Measurements from ENCODE around the gene PAPPA. TPM values are rescaled to one million over a fixed set of nuclear protein-coding genes. Genes with fewer than 3 reads are reported as not detected.

The PAPPA gene
- total and polyA plus RNA-seq, 2 of the 8 experiments (the other 6 are each of a cell fraction or from before 2014, with no cell fraction given) = 0.18 to 0.63 TPM

- Histone ChIP-seq H3K79me2 (ENCODE audit: control insufficient read depth in 1 of 2, insufficient read depth in 2 of 2, low read length in 2 of 2) (no peaks in the 10 kb centered on the region), H3K36me3 (ENCODE audit: control insufficient read depth in 2 of 4, insufficient read depth in 4 of 4, low read length in 3 of 4) (no peaks in the 10 kb centered on the region), H3K27me3 (replicated peaks in 1 of 4; ENCODE audit: control insufficient read depth in 3 of 4, extremely low read depth in 1 of 4, insufficient read depth in 3 of 4, low read length in 3 of 4) (peaks cover 15 to 28% (median 25%) of the 10 kb centered on the region in 4 experiments), H2BK5ac (ENCODE audit: low read depth, low read length) (no peak overlapping the region), H3K79me1 (ENCODE audit: low read depth, low read length) (no peaks in the 10 kb centered on the region), H3K56ac (replicated peaks; ENCODE audit: insufficient read length, low read depth, low read length) (no peak overlapping the region), H3K23me2 (ENCODE audit: low read depth, low read length) (no peaks in the 10 kb centered on the region), H2BK12ac (ENCODE audit: low read depth, low read length) (no peak overlapping the region), H3K4me1 (replicated peaks in 1 of 4; ENCODE audit: control insufficient read depth in 3 of 4, insufficient read depth in 4 of 4, low read length in 3 of 4) (peaks cover 0 to 8% (median 3%) of the 10 kb centered on the region in 4 experiments; a peak in 2 of 7 replicates), H2BK15ac (ENCODE audit: low read length) (no peak overlapping the region), H3K14ac (ENCODE audit: insufficient read length) (no peak overlapping the region), H3K4me2 (ENCODE audit: insufficient read depth in 1 of 2, low read depth in 2 of 2, low read length in 2 of 2) (no peak overlapping the region), H3K18ac (ENCODE audit: extremely low read depth, low read length) (no peak overlapping the region), H2AK5ac (ENCODE audit: low read depth, low read length) (no peak overlapping the region), H4K5ac (ENCODE audit: insufficient read length, low read depth, low read length) (no peak overlapping the region), H3K9me3 (ENCODE audit: insufficient read depth in 2 of 2, low read depth in 1 of 2, low read length in 1 of 2) (no peaks in the 10 kb centered on the region), H3K23ac (ENCODE audit: insufficient read length) (no peak overlapping the region), H2BK120ac (replicated peaks; ENCODE audit: low read depth, low read length) (no peak overlapping the region), H4K20me1 (replicated peaks in 1 of 2; ENCODE audit: control insufficient read depth in 1 of 2, insufficient read depth in 2 of 2, low read length in 2 of 2) (no peaks in the 10 kb centered on the region), H4K8ac (ENCODE audit: extremely low read depth, insufficient read depth, low read length) (no peak overlapping the region), H4K91ac (replicated peaks; ENCODE audit: insufficient read length, low read length) (no peak overlapping the region), H2BK20ac (ENCODE audit: low read length) (no peak overlapping the region), H3K9ac (replicated peaks in 1 of 4; ENCODE audit: extremely low read depth in 1 of 4, low read depth in 3 of 4, low read length in 3 of 4) (no peak overlapping the region), H2AFZ (ENCODE audit: low read length) (no peak overlapping the region), H3K4ac (replicated peaks; ENCODE audit: insufficient read length, low read depth, low read length) (no peak overlapping the region), H3K4me3 (ENCODE audit: extremely low read depth in 1 of 4, insufficient read depth in 2 of 4, low read depth in 3 of 4, low read length in 4 of 4) (no peak overlapping the region), H3K27ac (ENCODE audit: low read depth, low read length) (no peak overlapping the region)
- DNase-seq (ENCODE audit: low read depth in 1 of 2, low spot score in 2 of 2) (no peak), FAIRE-seq (no peak)
- TF ChIP-seq ATF2 (IDR thresholded peaks at IDR 0.05; ENCODE audit: low read length) (no peak), KDM1A (IDR thresholded peaks at IDR 0.05; ENCODE audit: borderline replicate concordance, low read length) (no peak), CHD2 (IDR thresholded peaks at IDR 0.05; ENCODE audit: low read length) (no peak), MAFK (IDR thresholded peaks at IDR 0.05; ENCODE audit: low read depth, low read length) (no peak), BCL11A (IDR thresholded peaks at IDR 0.05; ENCODE audit: low read depth in 2 of 2, low read length in 2 of 2) (no peak), GTF2F1 (IDR thresholded peaks at IDR 0.05; ENCODE audit: borderline replicate concordance, low read depth, low read length) (no peak)
- CTCF ChIA-PET (ENCODE audit: partially characterized antibody) = no interaction called here
- WGBS, 2 experiments (ENCODE audit: extremely low coverage in 1 of 2, insufficient coverage in 1 of 2, insufficient read length in 1 of 2, insufficient replicate concordance in 2 of 2, low coverage in 1 of 2, low lambda C conversion rate in 2 of 2, missing lambda C conversion rate in 1 of 2) = 75% methylated on average over 4 of the region's 4 CpGs; no CpG with 5 or more reads in 1 of the 2 experiments
- POLR2A ChIA-PET (ENCODE audit: partially characterized antibody) = no interaction called here
Measured at GRCh38 chr9:116329470-116329869, 175.9 kb downstream of the PAPPA start.

All from H1 (cell line).